Measurements from ENCODE around the gene HK2.

The HK2 gene

GRCh38 chr2:74911061-74911460, 77.1 kb downstream of the HK2 start:
- Histone ChIP-seq H3K36me3 (ENCODE audit: insufficient read depth, low read length) (no peaks in the 10 kb centered on the region), H2AFZ (ENCODE audit: low read length) (no peak overlapping the region), H3K4me3 (ENCODE audit: low read length, poor library complexity, severe bottlenecking) (no peak overlapping the region), H3K4me1 (ENCODE audit: insufficient read depth, low read length, poor library complexity, severe bottlenecking) (peaks cover 5% of the 10 kb centered on the region), H3K4me2 (ENCODE audit: low read depth, low read length, poor library complexity, severe bottlenecking) (no peak overlapping the region), H3F3A (ENCODE audit: low read depth) (no peaks in the 10 kb centered on the region), H3K79me2 (ENCODE audit: insufficient read depth, low read length) (no peaks in the 10 kb centered on the region), H3K9ac (ENCODE audit: low read depth, low read length, poor library complexity, severe bottlenecking) (no peak overlapping the region), H3K27me3 (ENCODE audit: insufficient read depth, low read length, poor library complexity, severe bottlenecking) (no peaks in the 10 kb centered on the region), H3K9me2 (replicated peaks; ENCODE audit: low read depth, low read length) (no peaks in the 10 kb centered on the region), H4K20me1 (ENCODE audit: insufficient read depth, low read length, poor library complexity, severe bottlenecking) (no peaks in the 10 kb centered on the region), H3K9me3 (ENCODE audit: insufficient read depth, low read depth, low read length) (no peaks in the 10 kb centered on the region)
- no peak for TF ChIP-seq EZH2phosphoT487 (IDR thresholded peaks at IDR 0.05; ENCODE audit: borderline replicate concordance)
- TF ChIP-seq CTCF (conservative IDR thresholded peaks at IDR 0.05; ENCODE audit: low read length): no peak

GRCh38 chr2:74915743-74916142, 81.8 kb downstream of the HK2 start:
- Histone ChIP-seq H3K9ac (ENCODE audit: low read depth, low read length, poor library complexity, severe bottlenecking) (no peak overlapping the region), H3K79me2 (ENCODE audit: insufficient read depth, low read length) (no peaks in the 10 kb centered on the region), H3K4me2 (ENCODE audit: low read depth, low read length, poor library complexity, severe bottlenecking) (no peak overlapping the region), H3K9me3 (ENCODE audit: insufficient read depth, low read depth, low read length) (no peaks in the 10 kb centered on the region), H3K27me3 (ENCODE audit: insufficient read depth, low read length, poor library complexity, severe bottlenecking) (no peaks in the 10 kb centered on the region), H3K4me3 (ENCODE audit: low read length, poor library complexity, severe bottlenecking) (no peak overlapping the region), H3K4me1 (ENCODE audit: insufficient read depth, low read length, poor library complexity, severe bottlenecking) (peaks cover 10% of the 10 kb centered on the region), H2AFZ (ENCODE audit: low read length) (no peak overlapping the region), H4K20me1 (ENCODE audit: insufficient read depth, low read length, poor library complexity, severe bottlenecking) (no peaks in the 10 kb centered on the region), H3K36me3 (ENCODE audit: insufficient read depth, low read length) (no peaks in the 10 kb centered on the region), H3F3A (ENCODE audit: low read depth) (no peaks in the 10 kb centered on the region), H3K9me2 (replicated peaks; ENCODE audit: low read depth, low read length) (no peaks in the 10 kb centered on the region)
- TF ChIP-seq CTCF (conservative IDR thresholded peaks at IDR 0.05; ENCODE audit: low read length): no peak
- no peak for TF ChIP-seq EZH2phosphoT487 (IDR thresholded peaks at IDR 0.05; ENCODE audit: borderline replicate concordance)

- no peak overlapping the region for H3K9ac ChIP-seq (ENCODE audit: low read depth, low read length, poor library complexity, severe bottlenecking)
- no peak overlapping the region for H3K4me2 ChIP-seq (ENCODE audit: low read depth, low read length, poor library complexity, severe bottlenecking)
- no peak overlapping the region for H2AFZ ChIP-seq (ENCODE audit: low read length)
- no peaks in the 10 kb centered on the region for H3K79me2 ChIP-seq (ENCODE audit: insufficient read depth, low read length)
- H3K4me1 ChIP-seq (ENCODE audit: insufficient read depth, low read length, poor library complexity, severe bottlenecking): peaks cover 10% of the 10 kb centered on the region
- no peaks in the 10 kb centered on the region for H3K9me2 ChIP-seq (replicated peaks; ENCODE audit: low read depth, low read length)
- no peaks in the 10 kb centered on the region for H3K9me3 ChIP-seq (ENCODE audit: insufficient read depth, low read depth, low read length)
- no peaks in the 10 kb centered on the region for H3K36me3 ChIP-seq (ENCODE audit: insufficient read depth, low read length)
- TF ChIP-seq CTCF (conservative IDR thresholded peaks at IDR 0.05; ENCODE audit: low read length) (no peak), EZH2phosphoT487 (IDR thresholded peaks at IDR 0.05; ENCODE audit: borderline replicate concordance) (no peak)
- no peak overlapping the region for H3K4me3 ChIP-seq (ENCODE audit: low read length, poor library complexity, severe bottlenecking)
- no peaks in the 10 kb centered on the region for H3F3A ChIP-seq (ENCODE audit: low read depth)
- no peaks in the 10 kb centered on the region for H4K20me1 ChIP-seq (ENCODE audit: insufficient read depth, low read length, poor library complexity, severe bottlenecking)
- H3K27me3 ChIP-seq (ENCODE audit: insufficient read depth, low read length, poor library complexity, severe bottlenecking): no peaks in the 10 kb centered on the region
Observed at GRCh38 chr2:74916394-74916793, 82.5 kb downstream of the HK2 start.

Measured in Loucy (cell line).